Esophagus squamous epithelium (tissue), 5 donors: ENCODE measurements around the gene CORO1C. TPM values are rescaled to one million over a fixed set of nuclear protein-coding genes. Genes with fewer than 3 reads are reported as not detected.
"Not testable (repeated sequence)": the region's sequence is repeated elsewhere in the genome, so short reads cannot be mapped to it uniquely, and the experiment has no call there.

Experiments used
- DNase-seq: peaks from one replicate; lab custom pipeline; 2025; lab: John Stamatoyannopoulos, UW
- H3K27ac ChIP-seq, 4 donors: fragments of 200-600 bp; sonication (generic); one replicate each; pipeline ENCODE4 v1.5.1; 2016 to 2019; ENCODE audit warnings: mild to moderate bottlenecking in 1 of 4
- H3K27me3 ChIP-seq, 4 donors: fragments of 200-600 bp; sonication (generic); 1 replicate in 3 of 4; 2 replicates in 1 of 4; pipeline versions ENCODE4 v1.5.1 to v1.6.0; 2017 to 2021; ENCODE audit warnings: antibody characterized with exemption in 1 of 4
- H3K36me3 ChIP-seq, 3 donors: fragments of 200-600 bp; sonication (generic); one replicate each; pipeline ENCODE4 v1.5.1; 2016 to 2019
- H3K4me1 ChIP-seq, 3 donors: fragments of 200-600 bp; sonication (generic); one replicate each; pipeline ENCODE4 v1.5.1; 2017 to 2019
- H3K4me3 ChIP-seq, 4 donors: fragments of 200-600 bp; sonication (generic); 1 replicate in 3 of 4; 2 replicates in 1 of 4; pipeline ENCODE4 v1.5.1; 2016 to 2019; ENCODE audit warnings: mild to moderate bottlenecking in 2 of 4, moderate library complexity in 1 of 4
- H3K9me3 ChIP-seq, 3 donors: fragments of 200-600 bp; sonication (generic); one replicate each; pipeline ENCODE4 v1.5.1; 2016 to 2019
- CTCF ChIP-seq, 6 experiments: fragments of 450-650 bp in 4 of 6; fragments of 200-600 bp in 2 of 6; sonication (generic) in 2 of 6; IDR thresholded peaks; one replicate each; pipeline ENCODE4 v1.5.1; 2016 to 2019; ENCODE audit warnings: antibody characterized with exemption in 6 of 6, mild to moderate bottlenecking in 4 of 6, moderate library complexity in 4 of 6
- POLR2A ChIP-seq, 4 donors: fragments of 450-650 bp; IDR thresholded peaks; one replicate each; pipeline ENCODE4 v1.6.1; 2017; ENCODE audit warnings: antibody characterized with exemption in 4 of 4, mild to moderate bottlenecking in 4 of 4, moderate library complexity in 3 of 4
- WGBS, 2 donors: methylation state at CpG; one replicate each; pipeline ENCODE4 v1.1.5; 2018; 5-methylcytosine and 5-hydroxymethylcytosine counted together
- intact Hi-C: fragments of 100-400 bp; cut with DNase I; formaldehyde crosslinking; loops from one replicate; pipeline ENCODE4 v1.15.0; 2022
- total RNA-seq, 4 donors: library from RNA; depleted of rRNA; stranded (reverse); fragments of >200 nt; gene quantifications; one replicate each; pipeline ENCODE4 v1.1.0, GENCODE V29; 2016
- donor health status: DM: yes; HTN: yes; CAD: no.

CORO1C gene
- total RNA-seq, 4 donors from 2014 or later, result 67.2 to 142 (median 114) TPM

GRCh38 chr12:108664338-108665258 lies 66.7 kb downstream of the CORO1C start:
- peaks cover 29 to 69% (median 53%) of the 10 kb centered on the region in 3 donors for H3K4me1 ChIP-seq
- peak overlapping the region; percentile 74 to 93 (median 90) for H3K27ac ChIP-seq
- WGBS, 2 donors, result 0% methylated on average over 5 of the region's 5 CpGs
- peaks cover 0 to 23% (median 0%) of the 10 kb centered on the region in 3 donors for H3K36me3 ChIP-seq
- H3K4me3 ChIP-seq, result peak overlapping the region in 1 of 4 donors; percentile 34
- DNase-seq, result peak; percentile 57
- H3K27me3 ChIP-seq, result no peaks in the 10 kb centered on the region
- TF ChIP-seq CTCF (IDR thresholded peaks at IDR 0.05), result peak; percentile 83 to 98 (median 93)
- no peak for TF ChIP-seq POLR2A (IDR thresholded peaks at IDR 0.05)
- H3K9me3 ChIP-seq, result no peaks in the 10 kb centered on the region
- intact Hi-C loops, result loop anchor here (5.0 to 10.0 kb wide), 2 partner anchors 70 to 133 kb away; partner anchors contain the start of gene CORO1C

GRCh38 chr12:108663324-108664015 lies 67.8 kb downstream of the CORO1C start:
- Histone ChIP-seq H3K36me3 (peaks cover 0 to 34% (median 3%) of the 10 kb centered on the region in 3 donors), H3K27me3 (no peaks in the 10 kb centered on the region), H3K27ac (peak overlapping the region; percentile 74 to 93 (median 90)), H3K9me3 (no peaks in the 10 kb centered on the region), H3K4me1 (peaks cover 26 to 59% (median 50%) of the 10 kb centered on the region in 3 donors), H3K4me3 (no peak overlapping the region)
- intact Hi-C loops, result loop anchor here (5.0 to 10.0 kb wide), 2 partner anchors 71 to 134 kb away; partner anchors contain the start of gene CORO1C
- 93 to 96% methylated on average over 4 of the region's 4 CpGs for WGBS, 2 donors
- no peak for DNase-seq
- no peak for TF ChIP-seq POLR2A (IDR thresholded peaks at IDR 0.05)
- TF ChIP-seq CTCF (IDR thresholded peaks at IDR 0.05), result no peak

DNA sequence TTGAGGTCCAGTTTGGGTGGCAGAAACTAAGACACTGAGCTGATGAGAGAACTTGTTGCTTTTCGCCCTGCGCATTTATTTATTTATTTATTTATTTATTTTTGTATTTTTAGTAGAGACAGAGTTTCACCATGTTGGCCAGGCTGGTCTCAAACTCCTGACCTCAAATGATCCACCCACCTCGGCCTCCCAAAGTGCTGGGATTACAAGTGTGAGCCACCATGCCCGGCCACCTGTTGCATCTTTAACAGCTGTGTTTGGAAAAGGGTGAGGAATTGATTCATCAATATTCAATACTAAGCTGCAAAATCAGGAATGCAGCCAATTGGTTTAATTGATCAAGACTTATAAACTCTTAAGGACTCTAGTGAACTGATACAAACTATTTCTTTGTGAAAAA lies 73.2 kb downstream of the CORO1C start:
- H3K27me3 ChIP-seq, H3K4me1 ChIP-seq, H3K27ac ChIP-seq, intact Hi-C loops, DNase-seq, H3K9me3 ChIP-seq, H3K4me3 ChIP-seq: not testable (repeated sequence)
- WGBS, 2 donors, result 92 to 100% methylated on average over 3 to 4 of the region's 4 CpGs
- peaks cover 10 to 85% (median 21%) of the 10 kb centered on the region in 3 donors for H3K36me3 ChIP-seq

DNA sequence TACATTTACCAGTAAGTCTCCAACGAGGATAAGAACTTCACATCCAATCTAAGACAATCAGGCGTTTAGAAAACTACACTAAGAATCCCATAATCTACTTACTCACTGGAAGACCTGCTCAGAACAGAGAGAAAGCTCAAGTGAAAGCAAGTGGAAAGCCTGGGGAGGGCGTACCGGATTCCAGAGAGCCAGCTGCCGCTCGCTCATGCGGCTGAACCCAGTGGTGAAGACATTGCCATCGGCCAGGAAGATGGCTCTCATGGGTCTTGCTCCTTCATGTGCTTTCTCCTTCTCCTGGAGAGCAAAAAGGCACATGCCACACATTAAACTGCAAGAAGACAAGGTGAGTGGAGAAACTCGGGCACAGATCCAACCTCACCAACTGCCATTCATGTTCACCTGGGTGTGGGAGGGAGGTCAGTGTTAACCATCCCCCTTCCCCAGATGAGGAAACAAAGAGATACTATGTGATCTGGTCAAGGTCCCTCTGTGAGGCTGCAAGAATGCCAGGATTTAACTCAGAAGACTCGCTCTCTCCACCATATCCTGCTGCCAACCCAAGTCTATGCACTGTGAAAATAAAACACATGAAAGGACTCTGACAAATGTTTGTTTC lies 74.1 kb downstream of the CORO1C start:
- Histone ChIP-seq H3K9me3 (no peaks in the 10 kb centered on the region), H3K4me3 (no peak overlapping the region), H3K4me1 (peaks cover 0 to 4% (median 3%) of the 10 kb centered on the region in 3 donors), H3K27ac (no peak overlapping the region), H3K27me3 (no peaks in the 10 kb centered on the region), H3K36me3 (peaks cover 10 to 94% (median 21%) of the 10 kb centered on the region in 3 donors)
- DNase-seq, result no peak
- 88 to 95% methylated on average over 10 of the region's 10 CpGs for WGBS, 2 donors
- intact Hi-C loops, result no loop called here
- TF ChIP-seq CTCF (IDR thresholded peaks at IDR 0.05) (no peak), POLR2A (IDR thresholded peaks at IDR 0.05) (no peak)

GRCh38 chr12:108656247-108656646 lies 75.1 kb downstream of the CORO1C start:
- H3K27ac ChIP-seq, H3K9me3 ChIP-seq, intact Hi-C loops, H3K4me3 ChIP-seq, H3K27me3 ChIP-seq, DNase-seq, H3K4me1 ChIP-seq: not testable (repeated sequence)
- WGBS, 2 donors, result 89 to 100% methylated on average over 2 to 8 of the region's 24 CpGs
- H3K36me3 ChIP-seq, result peaks cover 10 to 95% (median 25%) of the 10 kb centered on the region in 3 donors

DNA sequence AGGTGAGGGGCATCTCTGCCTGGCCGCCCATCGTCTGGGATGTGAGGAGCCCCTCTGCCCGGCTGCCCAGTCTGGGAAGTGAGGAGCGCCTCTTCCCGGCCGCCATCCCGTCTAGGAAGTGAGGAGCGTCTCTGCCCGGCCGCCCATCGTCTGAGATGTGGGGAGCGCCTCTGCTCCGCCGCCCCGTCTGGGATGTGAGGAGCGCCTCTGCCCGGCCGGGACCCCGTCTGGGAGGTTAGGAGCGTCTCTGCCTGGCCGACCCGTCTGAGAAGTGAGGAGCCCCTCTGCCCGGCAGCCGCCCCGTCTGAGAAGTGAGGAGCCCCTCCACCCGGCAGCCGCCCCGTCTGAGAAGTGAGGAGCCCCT lies 75.5 kb downstream of the CORO1C start:
- H3K4me3 ChIP-seq, H3K4me1 ChIP-seq, DNase-seq, H3K9me3 ChIP-seq, H3K27ac ChIP-seq, H3K27me3 ChIP-seq, intact Hi-C loops: not testable (repeated sequence)
- no CpG with 5 or more reads among the region's 28 CpGs for WGBS, 2 donors
- peaks cover 10 to 96% (median 27%) of the 10 kb centered on the region in 3 donors for H3K36me3 ChIP-seq

- 83% methylated on average over 9 of the region's 9 CpGs for WGBS, 2 donors
- H3K9me3 ChIP-seq, H3K4me3 ChIP-seq, H3K27ac ChIP-seq, H3K4me1 ChIP-seq, DNase-seq, intact Hi-C loops, H3K27me3 ChIP-seq: not testable (repeated sequence)
- H3K36me3 ChIP-seq, result peaks cover 10 to 98% (median 27%) of the 10 kb centered on the region in 3 donors
These were observed 76.7 kb downstream of the CORO1C start for GRCh38 chr12:108654622-108655021.
